ENCODE results near the gene SLIT1. TPM values are rescaled to one million over a fixed set of nuclear protein-coding genes. Genes with fewer than 3 reads are reported as not detected.
A peak's percentile ranks its signal among the peaks of the same experiment; 100 is the strongest.

The SLIT1 gene
- total RNA-seq, 1 donor from 2014 or later = 0.23 TPM

- no peak for TF ChIP-seq CTCF (IDR thresholded peaks at IDR 0.05)
- DNase-seq = no peak
- intact Hi-C loops (cut with DNase I) = no loop called here
- H3K4me3 ChIP-seq = no peak overlapping the region
- H3K36me3 ChIP-seq = no peaks in the 10 kb centered on the region
- no peaks in the 10 kb centered on the region for H3K4me1 ChIP-seq
- no peak for ATAC-seq
- peaks cover 9% of the 10 kb centered on the region for H3K27me3 ChIP-seq
- H3K27ac ChIP-seq = no peak overlapping the region
- H3K9me3 ChIP-seq = no peaks in the 10 kb centered on the region
Measured at GRCh38 chr10:97111615-97112014, 74.1 kb downstream of the SLIT1 start.

GRCh38 chr10:97109547-97109946, 76.2 kb downstream of the SLIT1 start:
- intact Hi-C loops (cut with DNase I) = no loop called here

GRCh38 chr10:97107551-97107950, 78.2 kb downstream of the SLIT1 start:
- no peaks in the 10 kb centered on the region for H3K36me3 ChIP-seq

More at GRCh38 chr10:97109547-97109946, 76.2 kb downstream of the SLIT1 start:
- H3K4me3 ChIP-seq = no peak overlapping the region
- no peaks in the 10 kb centered on the region for H3K36me3 ChIP-seq
- H3K9me3 ChIP-seq = no peaks in the 10 kb centered on the region
- no peaks in the 10 kb centered on the region for H3K4me1 ChIP-seq
- H3K27me3 ChIP-seq = peaks cover 8% of the 10 kb centered on the region
- no peak for TF ChIP-seq CTCF (IDR thresholded peaks at IDR 0.05)
- ATAC-seq = peak; percentile 16
- no peak overlapping the region for H3K27ac ChIP-seq
- DNase-seq = no peak

GRCh38 chr10:97106207-97106606, 79.6 kb downstream of the SLIT1 start:
- no peaks in the 10 kb centered on the region for H3K9me3 ChIP-seq
- no peak overlapping the region for H3K27ac ChIP-seq
- no peaks in the 10 kb centered on the region for H3K36me3 ChIP-seq
- no peak for TF ChIP-seq CTCF (IDR thresholded peaks at IDR 0.05)
- DNase-seq (no peak), ATAC-seq (no peak)
- H3K4me1 ChIP-seq = no peaks in the 10 kb centered on the region
- H3K27me3 ChIP-seq = no peaks in the 10 kb centered on the region
- H3K4me3 ChIP-seq = no peak overlapping the region
- intact Hi-C loops (cut with DNase I) = no loop called here

More at GRCh38 chr10:97107551-97107950, 78.2 kb downstream of the SLIT1 start:
- no peak for TF ChIP-seq CTCF (IDR thresholded peaks at IDR 0.05)
- Histone ChIP-seq H3K9me3 (no peaks in the 10 kb centered on the region), H3K4me3 (no peak overlapping the region), H3K27ac (no peak overlapping the region), H3K27me3 (peaks cover 3% of the 10 kb centered on the region), H3K4me1 (no peaks in the 10 kb centered on the region)
- intact Hi-C loops (cut with DNase I) = no loop called here
- DNase-seq (no peak), ATAC-seq (no peak)

GRCh38 chr10:97105303-97105702, 80.5 kb downstream of the SLIT1 start:
- Histone ChIP-seq H3K4me3 (no peak overlapping the region), H3K9me3 (no peaks in the 10 kb centered on the region), H3K4me1 (no peaks in the 10 kb centered on the region), H3K36me3 (no peaks in the 10 kb centered on the region), H3K27me3 (no peaks in the 10 kb centered on the region), H3K27ac (no peak overlapping the region)
- ATAC-seq (no peak), DNase-seq (no peak)
- no peak for TF ChIP-seq CTCF (IDR thresholded peaks at IDR 0.05)
- intact Hi-C loops (cut with DNase I) = no loop called here

Measured in upper lobe of right lung (tissue), 1 donor.